K562 (cell line): ENCODE data around the gene EXOC6. TPM values are rescaled to one million over a fixed set of nuclear protein-coding genes. Genes with fewer than 3 reads are reported as not detected.

Source experiments
- BCL6 ChIP-seq: fragments of 250-450 bp; sonication (Bioruptor Pico); IDR thresholded peaks from 2 replicates; pipeline ENCODE4 v1.4.0; 2020
- ELK1 ChIP-seq: sonication (generic); formaldehyde crosslinking; IDR thresholded peaks from 2 replicates; pipeline ENCODE4 v1.8.1; 2022; ENCODE audit warnings: missing genetic modification reagents
- FOXK2 ChIP-seq, 2 experiments: fragments of 450-650 bp; IDR thresholded peaks in 1 of 2; conservative IDR thresholded peaks in 1 of 2; 2 replicates each; pipeline ENCODE4 v1.6.1; 2016; ENCODE audit warnings: low read depth in 2 of 2, mild to moderate bottlenecking in 1 of 2
- HDGF ChIP-seq: fragments of 450-650 bp; IDR thresholded peaks from 2 replicates; pipeline ENCODE4 v1.6.1; 2016
- HOXB6 ChIP-seq: fragments of 250-450 bp; sonication (Bioruptor Pico); IDR thresholded peaks from 2 replicates; pipeline ENCODE4 v1.5.1; 2022; ENCODE audit warnings: mild to moderate bottlenecking, borderline replicate concordance
- NKRF ChIP-seq: fragments of 450-650 bp; IDR thresholded peaks from 2 replicates; pipeline ENCODE4 v1.6.1; 2016; ENCODE audit warnings: borderline replicate concordance
- SFPQ ChIP-seq: fragments of 200-400 bp; formaldehyde crosslinking; IDR thresholded peaks from 2 replicates; pipeline ENCODE4 v1.6.1; 2017; ENCODE audit warnings: mild to moderate bottlenecking, low read depth, low read length, moderate library complexity
- SIN3A ChIP-seq, 2 experiments: fragments of 150-350 bp in 1 of 2; IDR thresholded peaks; 2 replicates each; pipeline ENCODE4 v1.6.1; 2011 to 2016; ENCODE audit warnings: borderline replicate concordance in 2 of 2, low read depth in 2 of 2, low read length in 2 of 2, mild to moderate bottlenecking in 2 of 2, moderate library complexity in 2 of 2; ENCODE audit not compliant: control insufficient read depth in 1 of 2
- TEAD2 ChIP-seq: fragments of 450-650 bp; IDR thresholded peaks from 2 replicates; pipeline ENCODE4 v1.6.1; 2016; ENCODE audit warnings: missing genetic modification characterization, control low read depth, missing compliant biosample characterization
- TSHZ1 ChIP-seq: fragments of 250-450 bp; sonication (Bioruptor Pico); IDR thresholded peaks from 2 replicates; pipeline ENCODE4 v1.4.0; 2020; ENCODE audit warnings: mild to moderate bottlenecking, moderate library complexity
- ZBTB9 ChIP-seq: fragments of 450-650 bp; formaldehyde crosslinking; IDR thresholded peaks from 2 replicates; pipeline ENCODE4 v1.4.0; 2020; ENCODE audit warnings: mild to moderate bottlenecking, moderate library complexity
- ZNF134 ChIP-seq: fragments of 250-450 bp; sonication (Bioruptor Pico); conservative IDR thresholded peaks from 2 replicates; pipeline ENCODE4 v1.4.0; 2020
- ZNF143 ChIP-seq: sonication (generic); formaldehyde crosslinking; IDR thresholded peaks from 2 replicates; pipeline ENCODE4 v1.9.0; 2022; ENCODE audit warnings: mild to moderate bottlenecking, missing genetic modification reagents
- ZNF175 ChIP-seq: fragments of 200-800 bp; sonication (Bioruptor generic); IDR thresholded peaks from 2 replicates; pipeline ENCODE4 v1.6.1; 2016; ENCODE audit warnings: low read depth, mild to moderate bottlenecking, missing genetic modification characterization, missing compliant biosample characterization
- ZNF76 ChIP-seq: fragments of 250-450 bp; sonication (Bioruptor Pico); IDR thresholded peaks from 2 replicates; pipeline ENCODE4 v1.4.0; 2020; ENCODE audit warnings: mild to moderate bottlenecking, moderate library complexity, borderline replicate concordance
- polyA plus RNA-seq, 8 experiments: library from polyadenylated mRNA; depleted of rRNA in 4 of 8; stranded (reverse) in 5 of 8; unstranded in 3 of 8; fragments of >200 nt; fragmentation: Nextera tagmentation in 2 of 8; fragmentation: Illumina TruSeq in 1 of 8; extraction: Ambion mirVana in 2 of 8; extraction: Trizol in 1 of 8; gene quantifications; 2 replicates each; pipeline versions ENCODE4 v1.2.1 to v1.2.3, GENCODE V29; 2011 to 2014; ENCODE audit warnings: inconsistent platforms in 1 of 8, missing spikeins in 1 of 8
- total RNA-seq, 7 experiments: library from RNA; depleted of rRNA in 6 of 7; stranded (reverse); fragments of >200 nt in 6 of 7; fragmentation: Illumina TruSeq in 2 of 7; extraction: Trizol in 2 of 7; gene quantifications; 2 replicates each; pipeline versions ENCODE4 v1.2.1 to v1.2.3, GENCODE V29; 2011 to 2021; ENCODE audit warnings: low replicate concordance in 1 of 7

The EXOC6 gene
- total and polyA plus RNA-seq, 9 of the 15 experiments (the other 6 are each of a cell fraction or from before 2014, with no cell fraction given) = 13.9 to 42.8 (median 24.9) TPM

GRCh38 chr10:92829042-92829785, 19.1 kb upstream of the EXOC6 start (continued):
- TF ChIP-seq NKRF (no peak), SIN3A (IDR thresholded peaks at IDR 0.05; ENCODE audit: borderline replicate concordance in 2 of 2, control insufficient read depth in 1 of 2, low read depth in 2 of 2, low read length in 2 of 2) (no peak), ZNF76 (CRISPR knock-in tag) (no peak), ZNF143 (CRISPR knock-in tag) (no peak), TEAD2 (peak; percentile 61; the same call in 1 of the 2 replicates), TSHZ1 (no peak), ZBTB9 (CRISPR knock-in tag) (peak; percentile 73; the same call in 1 of the 2 replicates), SFPQ (no peak), HDGF (no peak), ZNF134 (no peak), FOXK2 (conservative IDR thresholded peaks at IDR 0.05 in 1 of 2, IDR thresholded peaks at IDR 0.05 in 1 of 2; ENCODE audit: low read depth in 2 of 2) (peak; percentile 42 to 71; a peak in 2 of 4 replicates), BCL6 (CRISPR knock-in tag) (0 out of 2 replicates have a peak, but pooled peaks have one; percentile 3), ZNF175 (CRISPR knock-in tag) (peak; percentile 40; the same call in 1 of the 2 replicates), ELK1 (CRISPR knock-in tag) (no peak), HOXB6 (no peak)
